HEK293 (cell line): Measurements from ENCODE around the gene RAB3C.

Experiments
- ATF2 ChIP-seq: fragments of 450-650 bp; formaldehyde crosslinking; IDR thresholded peaks from 2 replicates; pipeline ENCODE4 v1.5.1; 2016; ENCODE audit warnings: missing biosample characterization, missing genetic modification characterization, low read depth
- CTCF ChIP-seq: fragments of 450-650 bp; formaldehyde crosslinking; IDR thresholded peaks from 2 replicates; pipeline ENCODE4 v1.5.1; 2016; ENCODE audit warnings: missing biosample characterization, missing genetic modification characterization
- HOXA7 ChIP-seq: sonication (generic); formaldehyde crosslinking; IDR thresholded peaks from 2 replicates; pipeline ENCODE4 v1.8.1; 2022; ENCODE audit warnings: missing genetic modification reagents, borderline replicate concordance
- KLF10 ChIP-seq: fragments of 450-650 bp; IDR thresholded peaks from 2 replicates; pipeline ENCODE4 v1.5.1; 2018; ENCODE audit warnings: missing biosample characterization, mild to moderate bottlenecking, missing genetic modification characterization
- ZNF16 ChIP-seq: fragments of 450-650 bp; formaldehyde crosslinking; IDR thresholded peaks from 2 replicates; pipeline ENCODE4 v1.5.1; 2016; ENCODE audit warnings: low read depth, missing biosample characterization, missing genetic modification characterization
- ZNF24 ChIP-seq: fragments of 450-650 bp; formaldehyde crosslinking; IDR thresholded peaks from 2 replicates; pipeline ENCODE4 v1.5.1; 2016; ENCODE audit warnings: missing biosample characterization, missing genetic modification characterization
- ZNF280D ChIP-seq: fragments of 450-650 bp; formaldehyde crosslinking; IDR thresholded peaks from 2 replicates; pipeline ENCODE4 v1.5.1; 2016; ENCODE audit warnings: missing biosample characterization, missing genetic modification characterization
- ZNF561 ChIP-seq: fragments of 450-650 bp; IDR thresholded peaks from 2 replicates; pipeline ENCODE4 v1.5.1; 2018; ENCODE audit warnings: missing biosample characterization, missing genetic modification characterization, borderline replicate concordance
- ZNF610 ChIP-seq: fragments of 450-650 bp; formaldehyde crosslinking; IDR thresholded peaks from 2 replicates; pipeline ENCODE4 v1.5.1; 2016; ENCODE audit warnings: missing biosample characterization, missing genetic modification characterization, borderline replicate concordance
- ZNF670 ChIP-seq: fragments of 450-650 bp; formaldehyde crosslinking; IDR thresholded peaks from 2 replicates; pipeline ENCODE4 v1.5.1; 2016; ENCODE audit warnings: missing biosample characterization, missing genetic modification characterization, low read depth
- ZNF677 ChIP-seq: fragments of 450-650 bp; IDR thresholded peaks from 2 replicates; pipeline ENCODE4 v1.5.0; 2018; ENCODE audit warnings: missing biosample characterization, mild to moderate bottlenecking, missing genetic modification characterization, moderate library complexity
- ZNF704 ChIP-seq: fragments of 450-650 bp; formaldehyde crosslinking; IDR thresholded peaks from 2 replicates; pipeline ENCODE4 v1.5.1; 2016; ENCODE audit warnings: missing biosample characterization, missing genetic modification characterization
- ZSCAN18 ChIP-seq: fragments of 450-650 bp; formaldehyde crosslinking; IDR thresholded peaks from 2 replicates; pipeline ENCODE4 v1.5.1; 2016; ENCODE audit warnings: missing biosample characterization, missing genetic modification characterization

GRCh38 chr5:58905944-58906343 is 323.1 kb downstream of the RAB3C start:
- TF ChIP-seq ZNF24 (tag by site-specific recombination): no peak
- TF ChIP-seq CTCF: no peak
- no peak for TF ChIP-seq ZNF561
- no peak for TF ChIP-seq ZSCAN18
- no peak for TF ChIP-seq ZNF610
- no peak for TF ChIP-seq ZNF670
- TF ChIP-seq ZNF677 (tag by site-specific recombination): no peak
- no peak for TF ChIP-seq ZNF280D (tag by site-specific recombination)
- TF ChIP-seq ZNF16 (tag by site-specific recombination): no peak
- no peak for TF ChIP-seq ATF2 (tag by site-specific recombination)
- TF ChIP-seq KLF10: no peak
- no peak for TF ChIP-seq HOXA7 (CRISPR knock-in tag)
- no peak for TF ChIP-seq ZNF704 (tag by site-specific recombination)
